T-helper 9 cell (primary cell): ENCODE data around the gene YPEL3.
"Not testable (repeated sequence)": the region's sequence is repeated elsewhere in the genome, so short reads cannot be mapped to it uniquely, and the experiment has no call there.

Experiments
- DNase-seq: peaks from one replicate; pipeline ENCODE4 v3.0.0-alpha.2; 2020
- total RNA-seq, 2 donors: gene quantifications; one replicate each; lab custom pipeline; 2026; lab: John Stamatoyannopoulos, UW

Gene YPEL3, protein sequence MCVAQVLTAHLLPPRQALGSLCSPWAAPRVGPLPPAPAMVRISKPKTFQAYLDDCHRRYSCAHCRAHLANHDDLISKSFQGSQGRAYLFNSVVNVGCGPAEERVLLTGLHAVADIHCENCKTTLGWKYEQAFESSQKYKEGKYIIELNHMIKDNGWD
- 57.7 to 107 reads per million in 2 donors for total RNA-seq

DNA sequence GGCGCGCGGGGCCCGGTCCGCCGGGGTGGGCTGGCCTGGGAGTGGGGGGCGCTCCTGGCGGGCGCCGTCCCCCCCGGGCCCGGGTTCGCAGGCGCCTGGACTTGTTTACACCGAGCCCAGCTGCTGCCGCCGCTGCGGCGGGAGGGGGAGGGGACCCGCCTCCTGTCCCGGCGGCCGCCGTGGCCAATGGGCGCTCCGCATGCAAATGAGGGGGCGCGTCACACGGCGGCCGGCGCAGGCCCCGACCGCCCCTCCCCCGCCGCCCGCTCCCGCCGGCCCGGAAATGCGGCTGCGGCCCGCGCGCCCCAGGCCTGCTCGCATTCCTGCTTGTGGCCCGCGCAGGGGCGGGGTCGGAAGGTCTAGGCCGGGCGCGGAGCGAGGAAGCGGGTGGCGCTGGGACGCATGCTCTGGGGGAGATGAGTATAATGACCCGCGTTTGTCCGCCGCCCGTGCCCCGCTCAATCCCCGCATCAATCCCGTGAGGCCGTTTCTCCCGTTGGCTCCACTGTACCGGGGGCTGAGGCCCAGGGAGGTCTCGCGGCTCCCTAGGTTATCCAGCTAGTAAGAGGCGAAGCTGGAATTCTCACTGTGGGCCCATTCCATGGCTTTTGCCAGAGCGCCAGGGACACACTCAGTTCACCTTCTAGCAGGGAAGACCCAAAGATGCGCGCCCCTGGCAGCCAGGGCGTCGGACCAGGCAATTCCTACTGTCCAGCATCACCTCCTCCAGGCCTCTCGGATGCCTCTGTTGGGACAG lies at the start of gene YPEL3:
YPEL3 (minus strand) TSS at position 109 of the 757 bp plus-strand sequence. CDS start 731 bp downstream, outside the sequence.
- peak; percentile 85 for DNase-seq

DNA sequence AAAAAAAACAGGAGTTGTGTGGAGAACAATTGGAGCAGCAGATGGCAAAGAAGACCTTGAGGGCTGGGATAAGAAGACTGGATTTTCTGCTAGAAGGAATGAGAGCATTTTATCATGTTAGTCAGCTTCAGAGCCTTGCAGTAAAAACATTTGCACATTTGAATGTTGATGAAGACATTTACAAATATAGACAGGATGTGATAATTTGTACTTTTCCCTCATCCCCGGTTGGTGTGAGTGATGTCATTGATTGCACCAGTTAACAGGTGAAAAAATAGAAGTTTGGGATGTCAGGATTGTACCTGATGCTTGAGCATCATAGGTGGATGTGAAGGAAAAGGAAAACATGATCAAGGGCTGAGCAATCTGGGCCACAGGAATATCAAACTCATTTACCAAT lies 49.6 kb upstream of the YPEL3 start:
- DNase-seq: no peak

DNA sequence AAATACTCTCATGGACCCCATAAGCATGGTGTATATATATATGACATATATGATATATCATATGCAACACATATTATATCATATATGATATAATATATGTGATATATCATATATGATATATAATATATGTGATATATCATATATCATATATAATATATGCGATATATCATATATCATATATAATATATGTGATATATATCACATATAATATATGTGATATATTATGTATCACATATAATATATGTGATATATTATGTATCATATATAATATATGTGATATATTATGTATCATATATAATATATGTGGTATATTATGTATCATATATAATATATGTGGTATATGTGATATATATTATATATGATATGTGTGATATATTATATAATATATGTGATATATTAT lies 48.9 kb upstream of the YPEL3 start:
- no peak for DNase-seq

DNA sequence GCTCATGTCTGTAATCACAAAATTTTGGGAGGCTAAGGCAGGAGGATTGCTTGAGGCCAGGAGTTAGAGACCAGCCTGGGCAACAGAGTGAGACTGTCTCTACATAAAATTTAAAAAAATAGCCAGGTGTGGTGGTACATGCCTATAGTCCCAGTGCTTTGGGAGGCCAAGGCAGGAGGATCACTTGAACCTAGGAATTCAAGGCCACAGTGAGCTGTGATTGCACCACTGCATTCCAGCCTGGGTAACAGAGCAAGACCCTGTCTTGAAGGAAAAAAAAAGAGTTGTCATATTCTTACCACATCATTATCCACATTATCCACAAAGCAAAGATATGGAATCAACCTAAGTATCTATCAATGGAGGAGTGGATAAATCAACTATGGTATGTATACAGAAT lies 48.0 kb upstream of the YPEL3 start:
- no peak for DNase-seq

DNA sequence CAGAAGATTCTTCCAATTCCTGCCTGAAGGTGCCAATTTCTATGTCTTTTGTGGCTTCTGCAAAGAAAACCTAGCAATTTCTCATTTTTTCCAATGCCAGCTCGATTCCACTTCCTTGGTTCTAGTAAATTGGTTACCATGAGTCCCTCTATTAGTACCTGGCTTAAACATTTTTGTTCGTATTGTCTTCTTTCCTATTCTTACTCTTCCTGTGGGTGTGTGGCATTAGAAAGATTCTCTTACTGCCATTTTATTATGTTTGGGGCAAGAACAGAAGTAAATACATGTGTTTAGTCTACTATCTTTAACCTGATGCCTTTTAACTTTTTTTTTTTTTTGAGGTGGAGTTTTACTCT lies 47.3 kb upstream of the YPEL3 start:
- no peak for DNase-seq

DNA sequence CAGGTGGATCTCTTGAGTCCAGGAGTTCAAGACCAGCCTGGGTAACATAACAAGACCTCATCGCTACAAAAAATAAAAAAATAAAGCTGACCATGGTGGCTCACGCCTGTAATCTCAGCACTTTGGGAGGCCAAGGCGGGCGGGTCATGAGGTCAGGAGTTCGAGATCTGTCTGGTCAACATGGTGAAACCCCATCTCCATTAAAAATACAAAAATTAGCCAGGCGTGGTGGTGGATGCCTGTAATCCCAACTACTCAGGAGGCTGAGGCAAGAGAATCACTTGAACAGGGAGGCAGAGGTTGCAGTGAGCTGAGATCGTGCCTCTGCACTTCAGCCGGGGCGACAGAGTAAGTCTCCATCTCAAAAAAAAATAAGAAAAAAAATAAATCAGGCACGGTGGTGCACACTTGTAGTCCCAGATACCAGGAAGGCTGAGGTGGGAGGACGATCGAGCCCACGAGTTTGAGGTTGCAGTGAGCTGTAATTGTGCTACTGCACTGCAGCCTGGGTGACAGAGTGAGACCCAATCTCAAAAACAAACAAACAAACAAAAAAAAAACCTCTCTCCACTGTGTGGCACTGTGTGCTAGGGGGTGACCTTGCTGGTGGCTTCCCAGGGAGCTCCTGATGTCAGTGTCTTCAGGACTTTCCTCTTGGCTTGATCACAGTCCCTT lies 46.8 kb upstream of the YPEL3 start:
- no peak for DNase-seq

DNA sequence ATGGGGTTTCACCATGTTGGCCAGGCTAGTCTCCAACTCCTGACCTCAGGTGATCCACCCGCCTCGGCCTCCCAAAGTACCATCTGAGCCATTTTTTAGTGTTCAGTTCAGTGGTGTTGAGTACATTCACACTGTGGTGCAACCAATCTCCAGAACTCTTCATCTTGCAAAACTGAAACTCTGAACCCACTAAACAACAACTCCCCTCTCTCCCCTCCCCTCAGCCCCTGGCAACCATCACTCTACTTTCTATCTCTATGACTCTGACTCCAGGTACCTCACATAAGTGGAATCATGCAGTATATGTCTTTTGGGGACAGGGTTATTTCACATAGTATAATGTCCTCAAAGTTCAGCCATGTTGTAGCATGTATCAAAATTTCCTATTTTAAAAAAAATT lies 45.7 kb upstream of the YPEL3 start:
- no peak for DNase-seq

DNA sequence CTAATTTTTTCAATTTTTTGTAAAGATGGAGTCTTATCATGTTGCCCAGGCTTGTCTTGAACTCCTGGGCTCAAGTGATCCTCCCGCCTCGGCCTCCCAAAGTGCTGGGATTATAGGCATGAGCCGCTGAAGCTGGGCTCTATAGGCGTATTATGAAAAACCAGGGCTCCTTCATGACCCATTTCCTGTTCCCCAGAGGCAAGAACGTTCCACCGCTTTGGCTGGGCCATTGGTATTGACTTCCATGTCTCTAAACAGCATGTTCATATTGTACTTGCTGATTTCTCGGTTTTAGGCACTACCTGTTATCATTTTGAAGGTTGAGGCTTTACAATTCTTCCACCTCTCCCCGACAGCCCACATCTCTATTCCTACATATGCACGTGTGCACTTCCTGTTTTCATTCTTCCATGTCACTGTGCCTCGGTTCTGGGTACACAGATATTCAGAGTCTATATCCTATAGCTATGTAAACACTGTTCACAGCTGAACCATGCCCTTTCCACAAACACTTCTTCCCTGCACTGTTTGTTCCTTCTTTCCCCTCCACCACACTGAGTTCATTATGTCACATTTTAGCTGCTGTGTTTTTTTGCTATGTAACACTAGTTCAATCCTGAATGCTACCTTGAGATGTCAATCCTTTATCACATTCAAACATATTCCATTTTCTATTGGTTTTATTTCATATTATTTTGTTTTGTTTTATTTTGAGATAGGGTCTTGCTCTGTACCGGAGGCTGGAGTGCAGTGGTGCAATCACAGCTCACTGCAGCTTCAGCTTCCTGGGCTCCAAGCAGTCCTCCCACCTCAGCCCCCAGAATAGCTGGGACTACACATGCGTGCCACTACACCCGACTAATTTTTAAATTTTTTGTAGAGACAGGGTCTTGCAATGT lies 43.8 kb upstream of the YPEL3 start:
- DNase-seq: no peak

DNA sequence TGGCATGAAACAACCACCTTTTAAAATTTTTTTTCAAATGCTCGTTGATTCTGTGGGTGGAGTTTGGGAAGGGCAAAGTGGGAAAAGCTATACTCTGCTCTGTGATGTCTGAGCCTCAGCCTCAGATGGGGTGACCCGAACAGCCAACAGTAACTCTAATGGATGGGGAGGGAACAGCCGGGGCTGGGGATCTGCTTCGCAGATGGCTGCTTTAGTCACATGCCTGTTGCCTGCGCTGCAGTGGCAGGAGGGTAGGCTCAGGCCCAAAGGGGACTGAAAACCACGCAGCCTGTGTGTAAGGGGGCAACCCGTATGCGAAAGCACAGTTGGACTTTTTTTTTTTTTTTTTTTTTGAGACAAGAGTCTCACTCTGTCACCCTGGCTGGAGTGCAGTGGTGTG lies 41.9 kb upstream of the YPEL3 start:
- DNase-seq: no peak

DNA sequence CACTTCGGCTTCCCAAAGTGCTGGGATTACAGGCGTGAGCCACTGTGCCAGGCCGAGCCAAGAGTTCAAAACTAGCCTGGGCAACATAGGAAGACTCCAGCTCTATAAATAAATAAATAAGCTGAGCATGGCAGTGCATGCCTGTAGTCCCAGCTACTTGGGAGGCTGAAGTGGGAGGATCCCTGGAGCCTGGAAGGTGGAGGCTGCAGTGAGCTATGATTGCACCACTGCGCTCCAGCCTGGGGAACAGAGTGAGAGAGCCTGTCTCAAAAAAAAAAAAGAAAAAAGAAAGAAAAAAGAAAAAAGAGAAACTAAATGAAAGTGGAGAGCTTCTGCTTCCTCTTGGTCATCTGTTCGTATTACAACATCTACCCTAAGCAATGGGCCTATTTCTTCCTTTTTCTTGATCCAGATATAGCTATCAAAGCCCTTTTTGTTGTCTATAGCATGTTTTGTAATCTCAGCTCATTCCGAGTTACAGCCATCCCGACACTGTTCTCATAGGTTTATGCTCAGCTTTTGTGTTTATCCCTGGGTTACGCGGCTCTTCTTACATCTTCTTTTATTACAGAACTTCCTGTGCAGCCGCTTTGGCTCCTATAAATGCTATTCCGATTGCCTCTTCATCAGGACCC lies 41.1 kb upstream of the YPEL3 start:
- DNase-seq: no peak

DNA sequence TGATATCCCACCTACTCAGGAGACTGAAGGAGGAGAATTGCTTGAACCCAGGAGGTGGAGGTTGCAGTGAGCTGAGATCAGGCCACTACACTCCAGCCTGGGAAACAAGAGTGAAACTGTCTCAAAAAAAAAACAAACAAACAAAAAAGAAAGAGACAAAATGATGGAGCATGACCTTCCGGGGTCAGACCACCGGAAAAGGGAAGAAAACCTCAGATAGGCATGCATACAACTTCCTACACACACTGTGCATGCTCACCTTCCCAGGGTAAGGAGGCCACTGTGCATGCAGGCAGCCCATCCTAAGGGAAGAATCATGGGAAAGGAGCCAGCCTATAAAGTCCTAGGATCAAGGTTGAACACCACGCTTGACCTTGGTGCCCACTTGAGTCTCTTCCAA lies 36.6 kb upstream of the YPEL3 start:
- DNase-seq: no peak

DNA sequence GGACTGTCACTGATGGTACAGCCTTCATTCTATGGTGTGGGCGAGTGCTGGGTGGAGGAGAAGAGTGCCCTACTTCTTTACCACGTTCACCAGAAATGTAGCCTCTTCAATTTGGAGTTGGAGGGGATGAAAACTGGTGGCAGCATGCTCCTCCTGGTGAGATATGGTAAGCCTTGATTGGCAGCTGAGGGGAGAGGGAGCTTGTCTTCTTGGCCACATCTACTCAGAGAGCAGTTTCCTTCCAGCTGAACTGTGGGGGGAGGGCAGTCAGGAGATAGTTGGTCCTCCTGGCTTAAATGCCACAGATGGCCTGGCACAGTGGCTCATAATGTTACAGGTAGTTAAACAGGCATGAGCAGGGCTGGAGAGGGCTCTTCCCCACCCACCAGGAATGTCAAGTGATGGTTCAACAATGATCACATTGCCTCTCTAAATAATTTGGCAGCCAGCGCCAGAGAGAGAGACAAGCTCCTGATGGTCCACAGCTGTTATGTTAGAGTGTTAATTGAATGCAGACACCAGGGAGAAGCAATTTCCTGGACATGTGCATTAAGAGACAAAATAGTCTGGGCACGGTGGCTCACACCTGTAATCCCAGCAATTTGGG lies 36.0 kb upstream of the YPEL3 start:
- DNase-seq: no peak

DNA sequence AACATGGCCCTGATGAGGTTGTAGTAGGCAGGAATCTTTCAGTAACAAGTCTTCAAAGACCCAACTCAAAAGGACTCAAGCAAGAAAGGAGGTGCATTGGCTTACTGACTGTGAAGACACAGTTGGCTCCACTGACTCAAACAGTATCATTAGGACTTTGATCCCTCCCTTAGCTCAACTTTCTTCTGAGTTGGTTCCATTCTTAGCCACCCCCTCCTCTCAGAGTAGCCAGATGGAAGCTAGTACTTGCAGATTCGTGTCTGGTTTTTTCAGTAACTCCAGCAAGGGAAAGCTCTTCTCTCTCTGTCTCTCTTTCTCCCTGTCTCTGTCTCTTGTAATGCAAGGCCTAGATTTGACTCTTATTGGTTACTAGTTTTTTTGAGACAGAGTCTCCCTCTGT lies 32.0 kb upstream of the YPEL3 start:
- DNase-seq: no peak

DNA sequence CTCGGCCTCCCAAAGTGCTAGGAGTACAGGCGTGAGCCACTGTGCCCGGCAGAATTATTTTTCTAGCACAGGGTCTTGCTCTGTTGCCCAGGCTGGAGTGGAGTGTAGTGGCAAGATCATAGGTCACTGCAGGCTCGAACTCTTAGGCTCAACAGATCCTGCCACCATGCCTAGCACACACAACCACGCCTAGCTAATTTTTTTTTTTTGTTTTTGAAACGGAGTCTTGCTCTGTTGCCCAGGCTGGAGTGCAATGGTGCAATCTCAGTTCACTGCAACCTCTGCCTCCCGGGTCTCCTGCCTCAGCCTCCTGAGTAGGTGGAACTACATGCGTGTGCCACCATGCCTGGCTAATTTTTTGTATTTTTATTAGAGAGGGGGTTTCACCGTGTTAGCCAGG lies 29.7 kb upstream of the YPEL3 start:
- not testable (repeated sequence) for DNase-seq

DNA sequence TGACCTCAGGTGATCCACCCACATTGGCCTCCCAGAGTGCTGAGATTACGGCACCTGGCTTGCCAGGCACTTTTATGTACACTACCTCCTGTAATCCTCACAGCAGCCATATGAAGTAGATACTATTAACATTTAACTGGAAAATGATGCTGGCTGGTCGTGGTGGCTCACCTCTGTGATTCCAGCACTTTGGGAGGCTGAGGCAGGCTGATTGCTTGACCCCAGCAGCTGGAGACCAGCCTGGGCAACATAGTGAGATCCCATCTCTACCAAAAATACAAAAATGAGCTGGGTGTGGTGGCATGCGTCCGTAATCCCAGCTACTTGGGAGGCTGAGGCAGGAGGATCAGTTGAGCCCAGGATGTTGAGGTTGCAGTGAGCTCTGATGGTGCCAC lies 29.0 kb upstream of the YPEL3 start:
- no peak for DNase-seq

DNA sequence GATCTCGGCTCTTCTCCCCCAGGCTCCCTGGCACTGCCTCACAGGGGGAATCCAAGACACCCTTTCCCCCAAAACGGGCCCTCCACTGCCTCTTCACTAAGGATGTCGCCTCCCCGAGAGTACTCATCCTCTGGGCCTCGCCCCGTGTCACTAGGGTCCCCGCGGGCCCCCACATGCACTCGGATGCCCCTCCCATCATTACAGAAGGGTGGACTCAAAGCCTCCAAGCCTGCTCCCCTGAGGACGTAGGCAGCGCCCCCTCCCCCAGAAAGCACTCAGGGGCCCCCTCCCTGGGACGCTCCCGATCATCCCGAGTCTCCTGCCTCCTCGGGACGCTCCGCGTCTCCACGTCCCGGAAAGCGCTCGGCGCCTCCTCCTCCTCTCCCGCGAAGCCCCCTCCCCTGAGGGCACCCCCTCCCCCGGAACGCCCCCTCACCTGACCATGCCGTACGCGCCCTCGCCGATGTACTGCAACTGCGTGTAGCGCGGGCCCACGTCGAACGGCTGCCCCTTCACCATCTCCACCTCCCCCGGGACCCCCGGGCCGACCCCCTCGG lies 26.7 kb upstream of the YPEL3 start:
- DNase-seq: peak; percentile 6

DNA sequence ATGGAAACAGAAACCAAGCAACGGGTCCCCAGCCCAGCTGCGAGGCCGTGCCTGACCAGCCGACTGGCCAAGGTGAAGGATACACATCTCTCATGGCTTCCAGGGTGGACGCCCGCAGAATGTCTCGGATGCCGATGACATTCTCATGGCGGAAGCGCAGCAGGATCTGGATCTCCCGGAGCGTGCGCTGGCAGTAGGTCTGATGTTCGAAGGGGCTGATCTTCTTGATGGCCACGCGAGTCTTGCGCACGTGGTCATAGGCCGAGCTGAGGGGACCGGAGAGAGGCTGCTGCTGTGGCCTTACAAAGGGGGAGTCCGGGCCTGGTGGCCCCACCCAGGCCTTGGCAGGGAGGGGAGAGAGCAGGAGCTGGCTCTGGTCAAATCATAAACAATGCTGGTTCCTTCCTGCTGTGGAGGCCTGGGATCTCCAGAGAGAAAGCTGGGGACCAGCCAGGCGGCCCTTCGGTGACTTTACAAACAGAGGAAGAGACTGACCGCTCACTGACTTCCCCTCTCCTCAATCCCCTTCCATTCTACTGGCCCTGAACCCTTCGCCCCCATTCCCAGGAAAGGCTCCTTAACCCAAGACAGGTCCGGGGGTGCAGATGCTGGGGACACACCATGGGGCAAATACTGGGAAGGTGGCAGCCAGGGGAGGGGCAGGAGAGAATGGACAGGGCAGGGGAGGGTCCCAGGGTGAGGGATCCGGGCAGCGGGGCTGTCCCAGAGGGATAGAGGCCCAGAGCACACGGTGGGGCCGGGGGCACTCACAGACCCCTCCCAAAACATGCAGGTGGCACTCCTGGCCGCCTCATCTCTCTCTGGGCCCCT lies 25.9 kb upstream of the YPEL3 start:
- no peak for DNase-seq

DNA sequence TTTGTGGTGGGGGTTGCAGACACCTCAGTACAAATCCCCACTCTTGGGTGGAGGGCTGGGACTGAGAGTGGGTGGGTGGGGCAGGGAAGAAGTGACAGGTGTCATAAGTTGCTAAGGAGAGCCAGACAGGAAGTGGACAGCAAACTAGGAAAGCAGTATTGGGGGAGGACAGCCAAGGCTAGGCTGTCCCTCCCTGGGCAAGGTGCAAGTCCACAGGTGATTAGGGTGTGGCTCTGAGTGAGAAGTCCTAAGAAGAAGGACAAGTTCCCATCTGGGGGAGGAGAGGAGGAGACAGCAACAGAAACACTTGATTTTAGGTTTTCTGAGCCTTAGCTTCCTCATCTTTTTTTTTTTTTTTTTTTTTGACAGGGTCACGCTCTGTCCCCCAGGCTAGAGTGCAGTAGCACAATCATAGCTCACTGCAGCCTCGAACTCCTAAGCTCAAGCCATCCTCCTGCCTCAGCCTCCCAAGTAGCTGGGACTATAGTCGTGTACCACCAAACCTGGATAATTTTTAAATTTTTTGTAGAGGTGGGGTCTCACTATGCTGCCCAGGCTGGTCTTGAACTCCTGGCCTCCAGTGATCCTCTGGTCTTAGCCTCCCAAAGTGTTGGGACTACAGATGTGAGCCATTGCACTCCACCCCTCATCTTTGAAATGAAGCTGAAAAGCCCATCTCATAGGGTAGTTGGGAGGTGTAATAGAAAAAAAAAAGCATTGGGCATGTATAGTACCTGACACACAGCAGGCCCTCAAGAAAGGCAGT lies 24.5 kb upstream of the YPEL3 start:
- DNase-seq: no peak

DNA sequence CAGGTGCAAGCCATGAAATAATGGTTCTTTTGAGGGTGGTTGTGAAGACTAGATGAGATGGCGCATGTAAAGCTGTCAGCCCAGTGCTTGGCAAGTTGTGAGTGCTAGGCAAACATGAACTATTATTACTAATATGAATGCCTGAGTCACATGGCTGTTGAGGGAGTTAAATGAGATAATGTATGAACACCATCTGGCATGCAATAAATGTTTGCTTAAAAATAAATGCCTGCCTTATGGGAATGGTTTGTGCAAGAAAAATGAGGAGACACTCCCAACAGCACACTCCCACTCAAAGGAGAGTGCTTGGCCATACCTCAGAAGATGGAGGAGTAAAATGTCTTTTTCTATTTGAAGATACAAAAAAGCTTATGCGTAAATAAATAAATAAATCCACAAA lies 23.4 kb upstream of the YPEL3 start:
- DNase-seq: no peak

DNA sequence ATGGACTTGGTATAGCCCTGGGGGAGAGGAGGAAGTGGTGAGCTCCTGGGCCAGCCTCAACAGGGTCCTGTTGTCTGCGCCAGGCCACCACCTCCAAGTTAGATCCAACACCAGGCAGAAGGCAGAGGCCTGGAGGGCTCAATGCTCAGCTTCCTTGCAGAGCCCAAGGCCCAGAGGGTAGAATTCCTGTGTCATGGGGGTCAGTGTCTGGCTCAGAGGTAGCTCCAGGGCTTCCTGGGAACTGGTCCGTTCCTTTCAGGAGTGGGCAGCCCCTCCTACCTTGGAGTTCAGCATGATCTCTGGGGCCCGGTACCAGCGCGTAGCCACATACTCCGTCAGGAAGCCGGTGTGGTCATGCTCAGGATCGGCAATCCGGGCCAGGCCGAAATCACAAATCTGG lies 21.8 kb upstream of the YPEL3 start:
- no peak for DNase-seq
